Right atrium auricular region (tissue), 2 donors: ENCODE results near the gene PSAT1. TPM values are rescaled to one million over a fixed set of nuclear protein-coding genes. Genes with fewer than 3 reads are reported as not detected.
"Not testable (repeated sequence)": the region's sequence is repeated elsewhere in the genome, so short reads cannot be mapped to it uniquely, and the experiment has no call there.

Experiments used
- DNase-seq: peaks from one replicate; pipeline ENCODE4 v3.0.0-alpha.2; 2019; ENCODE audit warnings: low spot score
- H3K27ac ChIP-seq, 2 donors: fragments of 200-600 bp; sonication (generic); 1 replicate in 1 of 2; 2 replicates in 1 of 2; pipeline ENCODE4 v1.5.1; 2016 to 2019
- H3K27me3 ChIP-seq, 2 donors: fragments of 200-600 bp; sonication (generic); one replicate each; pipeline versions ENCODE4 v1.5.1 to v1.6.0; 2017 to 2019
- H3K36me3 ChIP-seq: fragments of 200-600 bp; sonication (generic); one replicate; pipeline ENCODE4 v1.5.1; 2016
- H3K4me1 ChIP-seq, 2 donors: fragments of 200-600 bp; sonication (generic); one replicate each; pipeline versions ENCODE4 v1.5.1 to v1.6.0; 2017 to 2019
- H3K4me3 ChIP-seq, 2 donors: fragments of 200-600 bp; sonication (generic); 1 replicate in 1 of 2; 2 replicates in 1 of 2; pipeline ENCODE4 v1.5.1; 2017 to 2019; ENCODE audit warnings: mild to moderate bottlenecking in 1 of 2, moderate library complexity in 1 of 2
- H3K9me3 ChIP-seq, 2 donors: fragments of 200-600 bp; sonication (generic); one replicate each; pipeline ENCODE4 v1.5.1; 2019
- CTCF ChIP-seq, 2 donors: fragments of 200-600 bp; sonication (generic); IDR thresholded peaks; one replicate each; pipeline ENCODE4 v1.5.1; 2019; ENCODE audit warnings: antibody characterized with exemption in 2 of 2
- total RNA-seq, 2 donors: library from RNA; depleted of rRNA; stranded (reverse); fragments of >200 nt; gene quantifications; one replicate each; pipeline ENCODE4 v1.1.0, GENCODE V29; 2016

Gene PSAT1
- total RNA-seq, 2 donors from 2014 or later: 0.31 to 0.78 TPM

- H3K9me3 ChIP-seq: no peaks in the 10 kb centered on the region
- no peak overlapping the region for H3K27ac ChIP-seq
- DNase-seq: no peak
- no peaks in the 10 kb centered on the region for H3K27me3 ChIP-seq
- peaks cover 0 to 15% of the 10 kb centered on the region in 2 donors for H3K4me1 ChIP-seq
- H3K36me3 ChIP-seq: no peaks in the 10 kb centered on the region
- TF ChIP-seq CTCF (IDR thresholded peaks at IDR 0.05): no peak
- no peak overlapping the region for H3K4me3 ChIP-seq
Observed at GRCh38 chr9:78278177-78278777, 18.6 kb upstream of the PSAT1 start.

GRCh38 chr9:78278801-78279200 lies 18.1 kb upstream of the PSAT1 start:
- H3K27me3 ChIP-seq: no peaks in the 10 kb centered on the region
- DNase-seq: no peak
- H3K36me3 ChIP-seq: no peaks in the 10 kb centered on the region
- H3K27ac ChIP-seq: no peak overlapping the region
- no peaks in the 10 kb centered on the region for H3K9me3 ChIP-seq
- TF ChIP-seq CTCF (IDR thresholded peaks at IDR 0.05): no peak
- H3K4me3 ChIP-seq: no peak overlapping the region
- peaks cover 0 to 15% of the 10 kb centered on the region in 2 donors for H3K4me1 ChIP-seq

GRCh38 chr9:78280982-78281668 lies 15.8 kb upstream of the PSAT1 start:
- peak overlapping the region in 1 of 2 donors; percentile 17 for H3K27ac ChIP-seq
- DNase-seq: peak; percentile 75

GRCh38 chr9:78284181-78284580 lies 12.7 kb upstream of the PSAT1 start:
- H3K9me3 ChIP-seq, DNase-seq, H3K4me3 ChIP-seq, H3K36me3 ChIP-seq, H3K27ac ChIP-seq, H3K27me3 ChIP-seq: not testable (repeated sequence)
- H3K4me1 ChIP-seq: peaks cover 0 to 15% of the 10 kb centered on the region in 2 donors

More at GRCh38 chr9:78280982-78281668, 15.8 kb upstream of the PSAT1 start:
- Histone ChIP-seq H3K27me3 (no peaks in the 10 kb centered on the region), H3K9me3 (no peaks in the 10 kb centered on the region), H3K36me3 (no peaks in the 10 kb centered on the region), H3K4me3 (no peak overlapping the region), H3K4me1 (peaks cover 0 to 15% of the 10 kb centered on the region in 2 donors)
- TF ChIP-seq CTCF (IDR thresholded peaks at IDR 0.05): no peak

GRCh38 chr9:78286125-78286524 lies 10.8 kb upstream of the PSAT1 start:
- peaks cover 0 to 11% of the 10 kb centered on the region in 2 donors for H3K4me1 ChIP-seq
- no peaks in the 10 kb centered on the region for H3K9me3 ChIP-seq
- no peak overlapping the region for H3K27ac ChIP-seq
- H3K36me3 ChIP-seq: no peaks in the 10 kb centered on the region
- no peaks in the 10 kb centered on the region for H3K27me3 ChIP-seq
- DNase-seq: no peak
- no peak for TF ChIP-seq CTCF (IDR thresholded peaks at IDR 0.05)
- H3K4me3 ChIP-seq: no peak overlapping the region

- Histone ChIP-seq H3K4me1 (peaks cover 0 to 2% of the 10 kb centered on the region in 2 donors), H3K27me3 (no peaks in the 10 kb centered on the region), H3K9me3 (no peaks in the 10 kb centered on the region), H3K36me3 (no peaks in the 10 kb centered on the region), H3K4me3 (no peak overlapping the region), H3K27ac (no peak overlapping the region)
- TF ChIP-seq CTCF (IDR thresholded peaks at IDR 0.05): no peak
- no peak for DNase-seq
Observed at GRCh38 chr9:78286946-78287388, 10.0 kb upstream of the PSAT1 start.
